Thymus (tissue), 14 donors: ENCODE data around the gene OR10A7. TPM values are rescaled to one million over a fixed set of nuclear protein-coding genes. Genes with fewer than 3 reads are reported as not detected.
"Not testable (repeated sequence)": the region's sequence is repeated elsewhere in the genome, so short reads cannot be mapped to it uniquely, and the experiment has no call there.

Source experiments
- DNase-seq, 9 donors: peaks; one replicate each; pipeline ENCODE4 v3.0.0-alpha.2; 2013; ENCODE audit warnings: low spot score in 9 of 9, low read depth in 6 of 9, missing footprints in 1 of 9
- H3K27ac ChIP-seq, 2 donors: one replicate each; pipeline ENCODE4 v1.5.1; 2013; ENCODE audit warnings: control low read depth in 1 of 2, low read depth in 1 of 2, low read length in 1 of 2, mild to moderate bottlenecking in 1 of 2, moderate library complexity in 1 of 2
- H3K27me3 ChIP-seq, 2 donors: one replicate each; pipeline ENCODE4 v1.5.1; 2013; ENCODE audit warnings: low read length in 1 of 2; ENCODE audit not compliant: control insufficient read depth in 2 of 2, insufficient read depth in 1 of 2
- H3K36me3 ChIP-seq, 2 donors: one replicate each; pipeline ENCODE4 v1.5.1; 2013; ENCODE audit warnings: low read length in 1 of 2, mild to moderate bottlenecking in 1 of 2, moderate library complexity in 1 of 2; ENCODE audit not compliant: control insufficient read depth in 2 of 2, insufficient read depth in 2 of 2
- H3K4me1 ChIP-seq, 2 donors: one replicate each; pipeline ENCODE4 v1.5.1; 2013; ENCODE audit warnings: low read length in 2 of 2; ENCODE audit not compliant: control insufficient read depth in 2 of 2, insufficient read depth in 2 of 2
- H3K4me3 ChIP-seq, 2 donors: one replicate each; pipeline ENCODE4 v1.5.1; 2013; ENCODE audit warnings: low read length in 2 of 2, control low read depth in 1 of 2, mild to moderate bottlenecking in 1 of 2
- H3K9me3 ChIP-seq, 2 donors: one replicate each; pipeline ENCODE4 v1.5.1; 2013; ENCODE audit warnings: low read length in 1 of 2, mild to moderate bottlenecking in 1 of 2; ENCODE audit not compliant: control insufficient read depth in 2 of 2, insufficient read depth in 1 of 2
- WGBS: extraction: QIAGEN DNeasy Blood & Tissue Kit; methylation state at CpG from one replicate; pipeline ENCODE4 v1.1.7; 2013; 5-methylcytosine and 5-hydroxymethylcytosine counted together
- long read RNA-seq, 10 donors: transcript quantifications; one replicate each; lab custom pipeline, GENCODE V29; 2026
- polyA plus RNA-seq: library from polyadenylated mRNA; stranded (reverse); fragments of 200-250 nt; gene quantifications from one replicate; pipeline ENCODE4 v1.2.3, GENCODE V29; 2013
- total RNA-seq: library from RNA; stranded (reverse); fragments of 120-200 nt; gene quantifications from one replicate; pipeline ENCODE4 v1.2.4, GENCODE V29; 2013
- donor health status: healthy.

Gene OR10A7
- total RNA-seq: not detected
- polyA plus RNA-seq: not detected
- long read RNA-seq, donor 1: 0 reads
- long read RNA-seq, donor 2: 0 reads
- long read RNA-seq, donor 3: 0 reads
- long read RNA-seq, donor 4: 0 reads
- long read RNA-seq, donor 5: 0 reads
- long read RNA-seq, donor 6: 0 reads
- long read RNA-seq, donor 7: 0 reads
- long read RNA-seq, donor 8: 0 reads
- long read RNA-seq, donor 9: 0 reads
- long read RNA-seq, donor 10: 0 reads

GRCh38 chr12:55220725-55221124 lies at the start of gene OR10A7:
TSS of gene OR10A7 (plus strand) at chr12:55221025. CDS start at chr12:55221025, 0 bp downstream.
- Histone ChIP-seq H3K9me3 (no peaks in the 10 kb centered on the region), H3K27me3 (no peaks in the 10 kb centered on the region), H3K36me3 (no peaks in the 10 kb centered on the region), H3K27ac (no peak within 1 kb of the TSS), H3K4me3 (no peak within 1 kb of the TSS), H3K4me1 (no peaks in the 10 kb centered on the region)
- WGBS: 92% methylated on average over 2 of the region's 2 CpGs
- no peak for DNase-seq

GRCh38 chr12:55171445-55171844 lies 49.4 kb upstream of the OR10A7 start:
- Histone ChIP-seq H3K27ac (no peak overlapping the region), H3K4me1 (no peaks in the 10 kb centered on the region), H3K9me3 (no peaks in the 10 kb centered on the region), H3K4me3 (no peak overlapping the region), H3K27me3 (no peaks in the 10 kb centered on the region), H3K36me3 (no peaks in the 10 kb centered on the region)
- WGBS: 99% methylated on average over 2 of the region's 2 CpGs
- DNase-seq: no peak

GRCh38 chr12:55171846-55172245 lies 49.0 kb upstream of the OR10A7 start:
- H3K9me3 ChIP-seq, H3K27ac ChIP-seq, H3K27me3 ChIP-seq, H3K4me3 ChIP-seq, DNase-seq, H3K36me3 ChIP-seq, H3K4me1 ChIP-seq: not testable (repeated sequence)
- 84% methylated on average over 2 of the region's 2 CpGs for WGBS

- no peaks in the 10 kb centered on the region for H3K9me3 ChIP-seq
- H3K4me3 ChIP-seq: no peak overlapping the region
- no peaks in the 10 kb centered on the region for H3K27me3 ChIP-seq
- WGBS: 79% methylated on average over 1 of the region's 1 CpG
- H3K4me1 ChIP-seq: no peaks in the 10 kb centered on the region
- no peak overlapping the region for H3K27ac ChIP-seq
- no peak for DNase-seq
- H3K36me3 ChIP-seq: no peaks in the 10 kb centered on the region
These were observed 48.1 kb upstream of the OR10A7 start for GRCh38 chr12:55172686-55173085.

- Histone ChIP-seq H3K27me3 (no peaks in the 10 kb centered on the region), H3K9me3 (no peaks in the 10 kb centered on the region), H3K4me3 (no peak overlapping the region), H3K4me1 (no peaks in the 10 kb centered on the region), H3K27ac (no peak overlapping the region), H3K36me3 (no peaks in the 10 kb centered on the region)
- WGBS: 95% methylated on average over 2 of the region's 2 CpGs
- no peak for DNase-seq
These were observed 47.4 kb upstream of the OR10A7 start for GRCh38 chr12:55173456-55173855.

- Histone ChIP-seq H3K27ac (no peak overlapping the region), H3K4me1 (no peaks in the 10 kb centered on the region), H3K4me3 (no peak overlapping the region), H3K9me3 (no peaks in the 10 kb centered on the region), H3K27me3 (no peaks in the 10 kb centered on the region), H3K36me3 (no peaks in the 10 kb centered on the region)
- no peak for DNase-seq
- WGBS: 9% methylated on average over 2 of the region's 2 CpGs
These were observed 32.3 kb upstream of the OR10A7 start for GRCh38 chr12:55188573-55188972.

- H3K27me3 ChIP-seq: no peaks in the 10 kb centered on the region
- no peaks in the 10 kb centered on the region for H3K36me3 ChIP-seq
- no peak overlapping the region for H3K27ac ChIP-seq
- DNase-seq: peak; percentile 24 to 80 (median 62)
- WGBS: 2% methylated on average over 4 of the region's 4 CpGs
- no peak overlapping the region for H3K4me3 ChIP-seq
- H3K4me1 ChIP-seq: no peaks in the 10 kb centered on the region
- no peaks in the 10 kb centered on the region for H3K9me3 ChIP-seq
These were observed 31.8 kb upstream of the OR10A7 start for GRCh38 chr12:55188974-55189556.

- Histone ChIP-seq H3K27ac (no peak overlapping the region), H3K9me3 (no peaks in the 10 kb centered on the region), H3K27me3 (no peaks in the 10 kb centered on the region), H3K4me3 (no peak overlapping the region), H3K36me3 (no peaks in the 10 kb centered on the region), H3K4me1 (no peaks in the 10 kb centered on the region)
- 82% methylated on average over 3 of the region's 3 CpGs for WGBS
- DNase-seq: peak in 1 of 9 donors; percentile 4
These were observed 26.4 kb upstream of the OR10A7 start for GRCh38 chr12:55194382-55194781.

- DNase-seq: no peak
- 76% methylated on average over 1 of the region's 1 CpG for WGBS
These were observed 5.7 kb downstream of the OR10A7 start for GRCh38 chr12:55226523-55226922.

More at GRCh38 chr12:55226523-55226922, 5.7 kb downstream of the OR10A7 start:
- no peak overlapping the region for H3K4me3 ChIP-seq
- H3K9me3 ChIP-seq: no peaks in the 10 kb centered on the region
- no peaks in the 10 kb centered on the region for H3K4me1 ChIP-seq
- no peaks in the 10 kb centered on the region for H3K36me3 ChIP-seq
- H3K27me3 ChIP-seq: no peaks in the 10 kb centered on the region
- no peak overlapping the region for H3K27ac ChIP-seq
